NCI-H2029 (cell line): ENCODE results near the gene PTPRN2.

Experiments used
- DNase-seq: peaks from one replicate; lab custom pipeline; 2025; lab: John Stamatoyannopoulos, UW

Gene PTPRN2

DNA sequence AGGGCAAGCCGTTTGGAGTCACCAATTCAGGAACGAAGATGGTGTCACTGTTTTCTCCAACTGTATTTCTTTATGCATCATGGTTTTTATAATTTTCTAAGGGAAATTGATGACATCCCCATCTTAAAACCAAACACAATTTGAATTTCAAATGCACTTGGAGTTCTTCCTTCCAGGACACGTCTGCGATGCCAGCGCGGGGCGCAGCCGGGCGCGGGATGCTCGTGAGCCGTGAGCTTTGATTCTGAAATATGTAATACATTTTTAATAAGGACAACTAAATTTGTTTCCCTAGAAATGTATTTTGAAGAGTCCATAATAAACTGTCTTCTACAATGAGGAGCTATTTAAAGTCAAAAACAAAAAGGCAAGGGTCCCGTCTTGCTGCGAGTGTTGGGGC lies 758.7 kb downstream of the PTPRN2 start:
- DNase-seq, result no peak

DNA sequence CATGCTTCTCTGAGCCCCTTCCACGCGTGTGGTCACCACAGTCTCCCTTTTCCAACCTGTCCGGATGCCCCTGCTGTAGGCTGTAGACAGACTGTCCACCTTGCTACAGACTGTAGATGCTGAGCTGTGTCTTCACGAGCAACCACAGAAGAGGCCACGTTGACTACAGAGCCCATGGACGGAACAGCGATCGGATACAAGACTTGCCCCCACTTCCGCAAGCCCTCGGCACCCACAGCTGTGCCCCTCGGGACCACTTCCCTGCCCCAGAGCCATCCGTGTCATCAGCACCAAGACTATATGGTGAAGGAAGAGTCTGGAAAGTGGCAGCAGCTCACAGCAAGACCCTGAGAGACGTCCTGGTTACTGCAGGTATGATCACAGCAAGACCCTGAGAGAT lies 759.4 kb downstream of the PTPRN2 start:
- DNase-seq, result no peak

DNA sequence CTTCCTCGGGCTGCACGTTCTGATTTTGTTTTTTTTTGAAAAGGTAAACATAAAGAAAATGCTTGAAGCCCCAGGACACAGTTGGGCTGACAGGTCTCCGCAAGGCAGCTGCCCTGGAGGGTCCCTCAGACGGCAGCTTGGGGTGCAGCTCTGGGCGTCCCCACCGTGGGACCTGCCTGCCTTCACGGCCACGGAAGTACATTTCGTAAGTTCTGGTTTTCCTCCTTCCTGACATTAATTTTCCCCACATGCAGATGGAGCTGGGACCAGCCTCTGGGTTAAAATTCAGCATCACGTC lies 759.8 kb downstream of the PTPRN2 start:
- no peak for DNase-seq

DNA sequence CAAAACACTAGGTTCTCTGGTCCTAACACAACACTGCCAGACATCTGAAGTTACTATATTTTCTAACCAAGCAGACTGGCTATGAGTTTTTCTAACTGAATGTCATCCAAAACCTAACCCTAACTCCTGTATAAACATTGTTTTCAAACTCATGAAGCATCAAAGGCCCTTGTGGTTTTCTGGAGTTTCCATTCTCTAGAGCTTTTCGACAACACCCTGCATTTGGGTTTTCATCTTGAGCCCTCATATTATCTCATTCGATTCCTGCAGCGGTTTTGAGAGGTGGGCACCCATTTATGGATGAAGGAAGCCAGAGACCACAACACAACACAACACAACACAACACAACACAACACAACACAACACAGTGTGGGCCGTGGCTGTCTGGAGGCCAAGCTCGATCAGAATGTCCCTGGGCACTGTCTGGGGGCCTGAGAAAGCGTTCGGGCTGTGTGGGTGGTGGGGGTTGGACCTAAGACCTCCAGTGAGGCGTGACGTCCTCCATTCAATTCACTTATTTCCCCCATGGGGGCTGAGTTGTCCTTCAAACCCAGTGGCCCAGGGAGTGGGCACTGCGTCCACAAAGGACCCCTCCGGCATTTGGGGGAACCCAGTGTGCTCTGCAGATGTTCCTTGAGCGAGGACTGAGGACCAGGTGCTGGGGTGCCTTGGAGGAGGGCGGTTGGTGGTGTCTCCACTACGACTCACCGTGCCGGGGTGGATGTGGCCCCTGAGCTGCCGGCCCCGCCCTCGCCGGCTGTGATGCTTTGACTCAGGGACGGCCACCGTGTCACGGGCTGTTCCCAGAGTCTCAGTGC lies 760.4 kb downstream of the PTPRN2 start:
- no peak for DNase-seq

DNA sequence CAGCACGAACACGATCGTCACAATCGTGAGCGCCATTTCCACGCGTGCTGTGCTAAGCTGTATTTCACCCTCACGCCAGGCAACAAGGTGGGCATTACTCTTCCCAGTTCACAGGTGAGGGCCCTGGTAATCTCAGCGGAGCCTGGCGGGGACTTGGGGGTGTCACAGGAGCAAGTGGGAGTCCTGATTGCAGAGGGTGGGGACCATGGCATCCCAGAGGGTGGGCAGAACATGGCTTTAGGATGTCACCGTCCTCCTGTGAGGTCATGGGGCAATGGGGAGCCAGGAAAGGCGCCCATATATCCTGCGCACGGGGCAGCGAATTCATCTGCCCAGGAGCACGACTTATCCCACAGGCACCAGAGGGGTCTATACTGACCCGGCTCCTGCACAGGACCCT lies 761.1 kb downstream of the PTPRN2 start:
- no peak for DNase-seq

DNA sequence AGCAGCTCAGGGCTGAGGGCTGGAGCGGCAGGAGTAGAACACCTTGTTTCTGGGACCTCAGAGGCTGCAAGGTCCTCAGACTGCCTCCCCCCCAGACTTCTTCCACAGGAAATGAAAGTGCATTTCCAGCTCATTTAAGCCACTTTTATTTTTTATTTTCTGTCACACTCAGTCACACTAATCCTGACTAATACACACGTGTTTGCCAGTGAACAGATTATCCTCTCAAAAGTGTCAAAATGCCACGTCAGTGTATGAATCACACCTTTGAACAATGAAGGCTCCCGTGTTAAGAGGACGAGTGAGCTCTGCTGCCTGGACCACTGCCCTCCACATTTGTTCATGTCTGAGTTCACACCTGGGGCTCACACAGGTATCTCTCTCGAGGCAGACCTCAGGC lies 762.3 kb downstream of the PTPRN2 start:
- DNase-seq, result no peak

DNA sequence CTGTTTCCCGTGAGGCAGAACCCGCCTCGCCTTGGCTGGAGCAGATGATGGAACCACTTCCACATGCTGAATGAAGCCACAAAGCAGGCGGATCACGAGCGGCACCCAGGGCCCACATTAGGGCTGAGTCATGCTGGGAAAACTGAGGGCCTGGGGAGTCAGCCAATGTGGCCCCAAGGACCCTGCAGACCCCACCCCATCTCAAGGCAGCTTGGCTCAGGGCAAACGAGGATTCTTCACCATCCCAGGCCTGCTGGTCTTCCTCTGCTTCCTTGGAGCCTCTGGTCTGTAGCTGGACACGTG lies 762.9 kb downstream of the PTPRN2 start:
- DNase-seq, result no peak

DNA sequence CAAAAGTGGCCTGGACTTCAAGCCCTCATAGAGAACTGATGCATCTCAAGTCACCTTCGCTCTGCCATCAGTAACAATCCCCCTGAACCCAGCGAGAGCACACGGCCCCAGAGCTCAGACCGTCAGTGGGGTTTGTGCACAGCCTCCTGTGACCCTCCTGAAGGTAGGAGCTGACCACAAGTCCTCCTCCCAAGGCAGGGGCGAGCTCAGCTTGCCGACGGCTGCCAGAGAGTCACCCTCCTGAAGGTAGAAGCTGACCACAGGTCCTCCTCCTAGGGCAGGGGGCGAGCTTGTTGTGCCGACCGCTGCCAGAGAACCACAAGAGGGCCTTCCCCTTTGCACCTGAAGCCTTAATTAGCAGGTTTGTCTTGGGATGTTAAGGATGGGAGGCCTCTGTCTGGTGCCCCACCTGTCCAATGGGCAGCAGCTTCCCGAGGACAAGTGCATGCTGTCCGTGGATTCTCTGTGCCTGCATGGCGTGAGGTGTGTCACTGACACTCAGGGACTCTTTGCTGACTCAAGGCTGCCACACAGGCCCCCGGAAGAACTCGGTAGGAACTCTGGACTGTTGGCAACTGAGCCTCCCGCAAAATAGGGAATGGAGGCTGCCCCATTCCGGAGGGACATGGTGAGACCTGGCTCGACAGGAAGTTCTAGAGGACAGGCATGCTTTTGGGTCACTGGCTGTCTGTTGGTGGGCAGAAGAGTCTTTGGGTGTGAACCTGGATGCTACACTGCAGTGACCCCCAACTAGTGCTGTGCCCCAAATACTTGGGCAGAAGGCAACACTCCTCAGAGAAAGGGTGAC lies 763.4 kb downstream of the PTPRN2 start:
- DNase-seq, result no peak

DNA sequence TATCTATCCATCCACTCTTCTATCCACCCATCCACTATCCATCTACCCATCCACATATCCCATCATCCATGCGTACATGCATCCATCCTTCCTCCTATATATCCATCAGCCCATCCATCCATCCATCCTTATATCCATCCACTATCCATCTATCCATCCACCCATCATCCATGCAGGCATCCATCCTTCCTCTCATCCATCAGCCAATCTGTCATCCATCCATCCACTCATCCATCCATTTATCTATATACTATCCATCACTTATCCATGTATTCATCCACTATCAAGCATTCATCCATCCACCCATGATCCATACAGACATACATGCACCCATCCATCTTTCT lies 765.0 kb downstream of the PTPRN2 start:
- no peak for DNase-seq

DNA sequence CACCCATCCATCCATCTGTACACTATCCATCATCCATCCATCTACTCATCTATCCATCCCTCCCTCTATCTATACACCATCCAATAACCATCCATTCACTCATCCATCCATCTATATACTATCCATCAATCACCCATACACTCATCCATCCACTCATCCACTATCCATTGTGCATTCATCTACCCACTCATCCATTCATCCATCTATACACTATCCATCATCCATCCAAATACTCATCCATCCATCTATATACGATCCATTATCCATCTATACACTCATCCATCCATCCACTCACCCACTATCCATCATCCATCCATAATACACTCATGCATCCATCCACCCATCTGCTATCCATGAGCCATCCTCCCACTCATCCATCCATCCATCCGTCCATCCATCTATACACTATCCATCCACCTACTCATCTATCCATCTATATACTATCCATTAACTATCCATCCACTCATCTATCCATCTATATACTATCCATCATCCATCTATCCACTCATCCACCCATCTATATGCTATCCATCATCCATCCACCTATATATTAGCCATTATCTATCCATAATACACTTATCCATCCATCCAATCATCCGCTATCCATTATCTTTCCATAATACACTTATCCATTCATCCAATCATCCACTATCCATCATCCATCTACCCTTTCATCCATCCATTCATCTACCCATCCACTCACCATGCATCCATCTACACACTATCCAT lies 765.5 kb downstream of the PTPRN2 start:
- DNase-seq, result no peak

DNA sequence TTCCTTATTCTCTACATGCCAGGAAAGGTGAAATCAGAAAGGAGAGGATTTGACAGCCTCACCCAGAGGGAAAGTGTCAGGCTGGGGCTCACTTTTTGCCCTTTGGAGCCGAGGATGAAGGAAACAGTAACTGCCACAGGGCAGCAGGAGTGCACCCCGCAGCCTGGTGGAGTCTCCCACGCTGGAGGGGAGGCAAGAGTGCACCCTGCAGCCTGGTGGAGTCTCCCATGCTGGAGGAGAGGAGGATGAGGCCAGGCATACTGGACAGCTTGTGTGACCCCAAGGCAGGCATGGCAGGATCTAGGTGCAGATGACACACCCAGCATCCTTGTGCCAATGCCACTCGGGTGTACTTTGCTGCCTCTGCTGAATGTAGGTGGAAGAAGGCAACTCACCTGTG lies 766.8 kb downstream of the PTPRN2 start:
- no peak for DNase-seq

DNA sequence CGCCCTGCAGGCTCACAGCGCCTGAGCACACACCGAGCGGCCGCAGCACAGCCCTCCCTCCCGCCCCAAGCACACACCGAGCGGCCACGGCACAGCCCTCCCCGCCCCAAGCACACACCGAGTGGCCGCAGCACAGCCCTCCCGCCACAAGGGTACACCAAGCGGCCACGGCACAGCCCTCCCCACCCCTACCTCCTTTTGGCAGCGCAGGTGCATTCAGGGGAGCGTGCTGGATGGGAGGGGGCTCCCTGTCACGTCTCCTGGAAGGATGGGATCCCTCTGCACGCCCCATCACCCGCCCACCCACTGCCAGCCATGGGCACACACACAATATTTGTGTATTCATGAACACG lies 768.2 kb downstream of the PTPRN2 start:
- DNase-seq, result no peak

DNA sequence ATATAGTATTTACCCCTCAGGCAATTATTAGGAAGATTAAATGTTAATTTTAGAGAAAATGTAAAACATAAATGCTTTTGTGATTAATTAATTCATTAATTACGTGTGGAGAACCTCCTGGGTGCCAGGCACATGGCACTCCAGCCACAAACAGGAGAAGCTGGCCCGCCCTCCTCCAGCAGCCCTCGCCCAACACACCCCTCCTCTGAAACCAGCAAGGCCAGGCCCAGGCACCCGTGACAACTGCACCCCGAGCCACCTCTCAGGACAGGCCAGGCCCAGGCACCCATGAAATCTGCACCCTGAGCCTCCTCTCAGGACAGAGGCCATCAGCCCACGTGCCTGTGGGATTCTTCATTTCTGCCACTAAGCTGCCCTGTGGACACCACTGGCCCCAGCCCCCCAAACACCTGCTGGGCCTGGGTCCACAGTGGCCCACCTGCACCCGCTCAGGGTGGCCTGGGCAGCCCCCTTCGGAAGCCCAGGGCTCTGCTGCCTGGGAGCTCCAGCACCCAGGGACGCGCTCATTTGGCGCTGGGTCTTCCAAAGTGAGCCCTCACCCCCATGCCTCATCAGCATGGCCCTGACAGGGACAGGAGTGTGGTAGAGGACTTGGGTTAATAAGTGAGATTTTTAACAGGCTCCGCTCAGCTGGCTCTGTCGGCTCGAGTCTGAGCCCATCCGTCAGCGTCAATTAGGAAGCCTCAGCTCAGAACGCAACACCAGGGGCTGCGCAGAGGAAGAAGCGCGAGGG lies 768.7 kb downstream of the PTPRN2 start:
- DNase-seq, result no peak

DNA sequence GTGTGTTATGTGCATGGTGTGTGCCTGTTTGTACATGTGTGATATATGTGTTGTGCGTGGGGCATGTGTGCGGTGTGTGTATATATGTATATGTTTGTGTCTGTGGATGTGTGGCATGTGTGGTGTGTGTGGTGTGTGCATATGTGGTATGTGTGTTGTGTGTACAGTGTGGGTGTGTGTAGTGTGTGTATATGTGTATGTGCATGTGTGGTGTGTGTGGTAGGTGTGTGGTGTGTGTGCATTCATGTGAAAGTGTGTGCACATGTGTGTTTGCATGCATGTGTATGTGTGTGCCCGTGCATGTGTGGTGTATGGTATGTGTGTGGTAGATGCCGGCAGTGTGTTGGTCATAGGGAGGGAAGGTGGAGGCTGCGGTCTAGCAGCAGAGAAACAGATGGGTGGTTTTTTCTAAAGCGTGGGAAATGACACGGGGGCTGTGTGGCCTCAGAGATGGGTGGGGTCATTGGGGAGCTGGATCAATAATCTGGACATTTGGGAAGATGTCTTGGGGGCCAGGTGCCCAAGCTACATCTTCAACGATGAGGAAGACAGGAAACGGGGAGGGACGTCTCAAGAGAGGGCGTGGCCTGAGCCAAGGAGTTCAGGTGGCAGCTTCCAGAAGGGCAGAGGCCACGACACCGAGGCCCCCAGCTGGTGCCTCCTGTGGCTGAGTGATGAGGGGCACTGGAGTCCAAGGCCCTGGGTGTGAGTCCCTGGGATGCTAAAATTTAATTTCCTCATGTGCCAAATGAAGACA lies 769.5 kb downstream of the PTPRN2 start:
- no peak for DNase-seq

DNA sequence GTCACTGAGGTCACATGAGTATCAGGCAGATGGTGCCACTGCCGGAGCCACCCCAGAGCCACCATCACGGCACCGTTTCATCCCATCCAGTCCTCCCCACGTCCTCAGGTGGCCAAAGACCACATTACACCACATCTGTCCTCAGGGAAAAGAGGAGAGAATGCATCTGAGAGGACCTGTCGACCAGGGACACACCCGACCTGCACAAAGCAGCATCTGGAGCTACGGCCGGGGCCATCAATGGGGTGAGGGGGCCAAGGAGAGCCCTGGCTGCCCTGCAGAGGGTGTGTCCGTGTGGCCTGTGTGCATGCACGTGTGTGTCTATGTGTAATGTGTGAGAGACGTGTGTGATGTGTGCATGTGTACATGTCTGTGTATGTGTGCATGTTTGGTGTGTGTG lies 770.2 kb downstream of the PTPRN2 start:
- no peak for DNase-seq

DNA sequence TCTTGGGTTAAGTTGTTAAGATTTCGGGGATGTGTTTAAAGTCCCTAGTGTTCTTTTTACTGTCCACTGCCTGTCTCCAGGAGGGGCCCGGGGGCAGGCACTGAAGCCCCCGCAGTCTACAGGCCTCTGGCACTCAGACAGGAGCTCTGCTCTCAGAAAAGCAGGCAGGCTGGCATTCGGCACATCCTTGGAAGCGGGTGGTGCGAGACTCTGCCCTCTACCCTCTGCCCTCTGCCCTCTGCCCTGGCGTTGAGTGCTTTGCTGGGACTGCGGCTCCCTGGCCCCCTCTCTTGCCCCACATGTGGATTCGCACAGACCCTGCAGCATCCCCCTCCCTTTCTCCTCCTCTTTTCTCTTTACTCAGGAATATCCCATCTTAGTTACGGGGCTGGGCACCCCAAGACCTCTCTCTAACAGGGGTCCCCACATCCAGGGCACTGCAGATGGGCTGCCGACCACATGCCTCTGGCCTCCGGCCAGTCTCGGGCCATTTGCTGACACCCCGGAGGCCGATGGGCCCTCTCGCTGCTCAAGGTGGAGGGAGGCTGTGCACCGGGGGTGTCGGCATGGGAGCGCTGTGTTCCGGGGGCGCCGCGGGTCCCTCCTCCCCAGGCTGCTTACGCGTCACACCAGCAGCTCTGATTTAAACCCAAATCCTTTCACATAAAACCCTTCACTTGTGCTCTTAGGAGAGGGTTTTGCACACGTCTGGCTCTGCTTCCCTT lies 770.9 kb downstream of the PTPRN2 start:
- no peak for DNase-seq

DNA sequence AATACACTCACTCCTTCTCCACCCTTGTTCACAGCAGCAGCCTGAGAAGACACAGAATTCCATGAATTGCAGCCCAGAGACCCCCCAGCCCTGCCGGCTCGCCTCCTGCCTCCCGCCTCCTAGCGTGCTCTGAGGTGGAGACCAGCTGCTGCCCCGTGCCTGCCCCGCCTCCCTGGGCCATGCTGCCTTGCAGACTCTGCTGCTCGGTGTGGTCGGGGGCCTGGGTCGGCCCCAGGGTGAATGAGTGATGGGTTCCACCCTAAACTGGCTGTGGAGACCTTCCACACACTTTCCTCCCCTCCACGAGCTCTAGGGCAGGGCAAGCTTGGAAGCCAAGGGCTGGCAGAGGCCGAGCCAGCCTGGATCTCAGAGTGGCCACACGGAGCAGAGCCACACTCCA lies 771.5 kb downstream of the PTPRN2 start:
- no peak for DNase-seq

DNA sequence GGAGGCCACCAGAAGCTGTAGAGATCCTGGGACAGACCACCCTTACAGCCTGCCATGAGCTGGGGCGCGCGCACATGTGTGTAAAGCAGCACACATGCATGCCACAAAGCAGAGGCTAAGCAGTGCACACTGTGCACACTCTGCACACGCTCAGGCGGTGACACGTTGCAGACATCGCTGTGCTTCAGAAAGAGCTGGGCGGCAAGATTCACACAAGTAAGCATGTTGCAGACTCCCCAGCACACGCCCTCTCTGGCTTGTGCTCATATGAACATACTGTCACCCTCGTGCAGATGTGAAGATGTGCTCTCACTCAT lies 772.0 kb downstream of the PTPRN2 start:
- DNase-seq, result no peak

DNA sequence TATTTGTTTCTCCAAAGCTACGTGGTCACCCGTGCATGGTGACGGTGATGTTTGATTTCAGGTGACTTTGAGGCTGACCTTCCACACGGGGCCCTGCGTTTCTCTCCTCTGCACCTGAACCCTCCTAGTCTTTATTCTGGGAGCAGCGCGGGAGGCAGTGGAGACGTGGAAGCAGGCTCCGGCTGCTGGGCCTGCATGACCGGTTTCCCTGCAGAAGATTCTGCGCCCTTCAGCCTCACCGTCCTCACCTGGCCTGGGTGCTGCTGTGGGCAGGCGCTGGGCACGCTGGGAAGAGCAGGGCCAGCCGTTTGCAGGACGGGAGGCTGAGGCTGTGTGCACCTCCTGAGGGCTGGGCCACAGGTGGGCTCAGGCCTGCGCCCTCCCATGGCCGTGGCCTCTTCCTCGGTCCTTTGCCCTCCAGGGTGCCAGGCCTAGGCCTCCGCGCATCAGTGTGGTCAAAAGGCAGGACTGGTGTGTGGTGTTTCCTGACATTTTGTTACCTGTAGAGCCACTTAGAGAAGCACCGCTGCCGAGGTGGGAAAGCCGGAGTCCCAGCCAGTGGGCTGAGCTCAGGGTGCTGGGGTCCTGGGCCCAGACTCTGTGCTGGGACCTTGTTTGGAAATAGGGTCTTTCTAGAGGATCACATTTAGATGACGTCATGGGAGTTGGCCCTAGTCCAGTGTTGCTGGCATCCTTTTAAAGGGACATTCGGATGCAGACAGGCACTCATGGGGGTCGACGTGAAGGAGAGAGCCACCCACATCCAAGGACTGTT lies 772.5 kb downstream of the PTPRN2 start:
- DNase-seq, result no peak

DNA sequence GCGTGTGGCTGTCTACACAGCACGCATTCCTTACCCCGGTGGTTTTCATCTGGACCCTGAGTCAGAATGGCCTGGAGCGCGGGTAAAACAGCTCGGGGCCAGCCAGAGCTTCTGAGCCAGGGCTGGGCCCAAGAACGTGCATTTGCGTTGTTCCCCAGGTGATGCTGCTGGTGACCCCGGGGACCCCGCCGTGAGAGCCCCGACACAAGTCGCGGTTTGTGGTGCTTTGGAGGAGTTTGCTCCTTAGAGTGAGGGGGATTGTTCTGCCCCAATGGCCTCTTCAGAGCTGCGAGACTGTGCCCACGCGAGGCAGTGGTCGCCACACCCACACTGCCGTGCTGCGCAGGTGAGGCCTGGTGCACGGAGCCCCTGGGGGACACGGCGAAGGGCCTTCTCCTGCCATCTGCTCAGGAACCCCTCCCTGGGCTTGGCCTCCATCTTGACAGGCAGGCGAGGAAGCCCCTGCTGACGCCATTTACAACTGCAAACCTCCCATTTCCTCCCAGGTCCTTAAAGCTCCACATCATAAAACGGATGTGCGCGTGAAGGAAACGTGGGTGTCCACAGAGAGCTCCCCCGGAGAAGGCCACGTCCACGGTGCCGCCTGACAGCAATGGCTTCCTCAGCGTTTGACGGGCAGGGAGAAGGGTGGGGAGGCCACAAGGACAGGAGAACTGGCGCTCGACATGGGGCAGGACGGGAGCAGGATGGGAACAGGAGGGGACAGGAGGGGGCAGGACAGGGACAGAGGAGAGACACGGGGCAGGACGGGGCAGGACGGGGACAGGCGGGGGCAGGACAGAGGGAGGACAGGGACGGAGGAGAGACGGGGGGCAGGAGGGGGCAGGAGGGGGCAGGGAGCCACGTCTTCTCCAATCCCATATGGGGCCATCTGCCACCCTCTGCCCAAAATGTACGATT lies 773.6 kb downstream of the PTPRN2 start:
- no peak for DNase-seq
